K562 (cell line): Measurements from ENCODE around the gene METTL23. TPM values are rescaled to one million over a fixed set of nuclear protein-coding genes. Genes with fewer than 3 reads are reported as not detected.
A peak's percentile ranks its signal among the peaks of the same experiment; 100 is the strongest.

ENCODE experiments used
- BRF1 ChIP-seq: IDR thresholded peaks from 3 replicates; pipeline ENCODE4 v1.6.1; 2011; ENCODE audit warnings: borderline replicate concordance, mild to moderate bottlenecking; ENCODE audit not compliant: insufficient read length; ENCODE audit errors: extremely low read depth
- CTCF ChIP-seq, 3 experiments: IDR thresholded peaks in 2 of 3; conservative IDR thresholded peaks in 1 of 3; 2 replicates each; pipeline ENCODE4 v1.5.1; 2011 to 2012; ENCODE audit warnings: low read length in 3 of 3, mild to moderate bottlenecking in 3 of 3, control low read depth in 2 of 3, improper control_type of control experiment in 1 of 3, inconsistent platforms in 1 of 3, low read depth in 1 of 3, mixed read lengths in 1 of 3, moderate library complexity in 1 of 3; ENCODE audit not compliant: insufficient read depth in 2 of 3
- LCOR ChIP-seq: sonication (generic); formaldehyde crosslinking; IDR thresholded peaks from 2 replicates; pipeline ENCODE4 v1.8.0; 2022; ENCODE audit warnings: mild to moderate bottlenecking, missing genetic modification reagents
- MGA ChIP-seq: fragments of 450-650 bp; IDR thresholded peaks from 2 replicates; pipeline ENCODE4 v1.6.1; 2016; ENCODE audit warnings: mild to moderate bottlenecking, moderate library complexity
- MNT ChIP-seq, 2 experiments: fragments of 450-650 bp; conservative IDR thresholded peaks; 2 replicates each; pipeline ENCODE4 v1.6.1; 2017; ENCODE audit warnings: mild to moderate bottlenecking in 2 of 2, moderate library complexity in 2 of 2
- MYBL2 ChIP-seq, 2 experiments: fragments of 450-650 bp in 1 of 2; sonication (generic) in 1 of 2; formaldehyde crosslinking in 1 of 2; IDR thresholded peaks; 2 replicates each; pipeline versions ENCODE4 v1.6.1 to v1.8.1; 2017 to 2022; ENCODE audit warnings: borderline replicate concordance in 1 of 2, inconsistent platforms in 1 of 2, low read depth in 1 of 2, mild to moderate bottlenecking in 1 of 2, missing genetic modification reagents in 1 of 2, moderate library complexity in 1 of 2
- NR4A1 ChIP-seq, 2 experiments: fragments of 250-450 bp in 1 of 2; fragments of 450-650 bp in 1 of 2; sonication (Bioruptor Pico) in 1 of 2; IDR thresholded peaks; 2 replicates each; pipeline versions ENCODE4 v1.4.0 to v1.6.1; 2016 to 2020; ENCODE audit warnings: mild to moderate bottlenecking in 2 of 2, missing compliant biosample characterization in 1 of 2, missing genetic modification characterization in 1 of 2, moderate library complexity in 1 of 2
- OTX1 ChIP-seq: fragments of 450-650 bp; formaldehyde crosslinking; IDR thresholded peaks from 2 replicates; pipeline ENCODE4 v1.4.0; 2022; ENCODE audit warnings: mild to moderate bottlenecking
- SIN3A ChIP-seq, 2 experiments: fragments of 150-350 bp in 1 of 2; IDR thresholded peaks; 2 replicates each; pipeline ENCODE4 v1.6.1; 2011 to 2016; ENCODE audit warnings: borderline replicate concordance in 2 of 2, low read depth in 2 of 2, low read length in 2 of 2, mild to moderate bottlenecking in 2 of 2, moderate library complexity in 2 of 2; ENCODE audit not compliant: control insufficient read depth in 1 of 2
- polyA plus RNA-seq, 8 experiments: library from polyadenylated mRNA; depleted of rRNA in 4 of 8; stranded (reverse) in 5 of 8; unstranded in 3 of 8; fragments of >200 nt; fragmentation: Nextera tagmentation in 2 of 8; fragmentation: Illumina TruSeq in 1 of 8; extraction: Ambion mirVana in 2 of 8; extraction: Trizol in 1 of 8; gene quantifications; 2 replicates each; pipeline versions ENCODE4 v1.2.1 to v1.2.3, GENCODE V29; 2011 to 2014; ENCODE audit warnings: inconsistent platforms in 1 of 8, missing spikeins in 1 of 8
- total RNA-seq, 7 experiments: library from RNA; depleted of rRNA in 6 of 7; stranded (reverse); fragments of >200 nt in 6 of 7; fragmentation: Illumina TruSeq in 2 of 7; extraction: Trizol in 2 of 7; gene quantifications; 2 replicates each; pipeline versions ENCODE4 v1.2.1 to v1.2.3, GENCODE V29; 2011 to 2021; ENCODE audit warnings: low replicate concordance in 1 of 7

Gene METTL23
- total and polyA plus RNA-seq, 9 of the 15 experiments (the other 6 are each of a cell fraction or from before 2014, with no cell fraction given) = 29.4 to 67.3 (median 41.6) TPM

GRCh38 chr17:76725580-76726230 lies 934 bp upstream of the METTL23 start (continued):
- peak; percentile 66 for TF ChIP-seq MGA
- no peak for TF ChIP-seq MYBL2 (IDR thresholded peaks at IDR 0.05; ENCODE audit: low read depth)
- TF ChIP-seq MYBL2 (CRISPR knock-in tag; IDR thresholded peaks at IDR 0.05; ENCODE audit: borderline replicate concordance) = no peak
- TF ChIP-seq BRF1 = no peak
- no peak; a peak in 1 of 6 replicates for TF ChIP-seq CTCF (IDR thresholded peaks at IDR 0.05 in 2 of 3, conservative IDR thresholded peaks at IDR 0.05 in 1 of 3; ENCODE audit: insufficient read depth in 2 of 3, low read depth in 1 of 3, low read length in 3 of 3)
- no peak for TF ChIP-seq LCOR
- no peak for TF ChIP-seq NR4A1 (CRISPR knock-in tag; IDR thresholded peaks at IDR 0.05)
- TF ChIP-seq NR4A1 (tag; IDR thresholded peaks at IDR 0.05) = no peak
- TF ChIP-seq SIN3A (IDR thresholded peaks at IDR 0.05; ENCODE audit: borderline replicate concordance in 2 of 2, control insufficient read depth in 1 of 2, low read depth in 2 of 2, low read length in 2 of 2) = peak in 1 of 2 experiments; percentile 56; a peak in 1 of 4 replicates
- no peak for TF ChIP-seq OTX1 (CRISPR knock-in tag)
- peak; percentile 55 to 77 for TF ChIP-seq MNT (conservative IDR thresholded peaks at IDR 0.05)
